T-helper 17 cell (primary cell): ENCODE data around the gene HSPB3. TPM values are rescaled to one million over a fixed set of nuclear protein-coding genes. Genes with fewer than 3 reads are reported as not detected.

ENCODE experiments used
- ATAC-seq: fragments of 150-1000 bp; cut with Tn5 transposase; 2 replicates; pipeline ENCODE4 v1.10.0; 2021; ENCODE audit warnings: mild to moderate bottlenecking, moderate library complexity
- DNase-seq, 3 donors: peaks; one replicate each; pipeline versions ENCODE4 v3.0.0 to v3.0.0-alpha.2; 2020 to 2021
- H3K9me3 ChIP-seq: one replicate; pipeline ENCODE4 v1.7.0; 2013; ENCODE audit warnings: low read length, mild to moderate bottlenecking; ENCODE audit not compliant: control insufficient read depth, poor library complexity, severe bottlenecking
- H3K27ac Mint-ChIP-seq: one replicate; pipeline ENCODE4 v1.8.0; 2022; ENCODE audit warnings: mild to moderate bottlenecking, moderate library complexity, mixed read lengths
- H3K27me3 Mint-ChIP-seq: one replicate; pipeline ENCODE4 v1.8.0; 2022; ENCODE audit warnings: mixed read lengths
- H3K36me3 Mint-ChIP-seq: one replicate; pipeline ENCODE4 v1.8.0; 2022; ENCODE audit warnings: low read depth, mixed read lengths
- H3K4me1 Mint-ChIP-seq: one replicate; pipeline ENCODE4 v1.8.0; 2022; ENCODE audit warnings: mild to moderate bottlenecking, mixed read lengths
- H3K4me3 Mint-ChIP-seq: one replicate; pipeline ENCODE4 v1.8.0; 2022; ENCODE audit warnings: mild to moderate bottlenecking, moderate library complexity, mixed read lengths
- total RNA-seq, 4 donors: library from RNA in 2 of 4; stranded (reverse) in 2 of 4; gene quantifications; one replicate each; pipeline ENCODE4 v1.2.3 and lab custom pipeline; 2022 to 2026

The HSPB3 gene
- total RNA-seq, 2 donors from 2014 or later = not detected

DNA sequence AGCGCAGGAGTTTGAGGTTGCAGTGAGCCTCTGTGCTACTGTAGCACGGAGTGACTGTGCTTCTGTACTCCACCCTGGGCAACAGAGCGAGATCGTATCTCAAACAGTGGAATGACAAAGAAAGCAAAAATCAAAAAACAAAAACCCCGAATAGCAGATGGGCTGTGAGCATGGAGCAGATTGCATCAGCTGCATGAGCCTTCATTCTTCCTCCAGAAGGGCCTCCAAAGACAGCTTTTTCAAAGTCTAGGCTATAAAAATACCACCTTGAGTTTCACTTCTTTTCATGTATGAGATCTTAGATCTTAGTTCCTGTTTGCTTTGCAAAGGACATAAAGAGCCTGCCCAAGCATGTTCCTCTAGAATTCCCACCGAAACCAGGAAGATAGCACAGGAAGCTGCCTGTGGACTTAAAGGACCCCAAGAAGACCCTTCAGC is 15.0 kb upstream of the HSPB3 start:
- Mint-ChIP-seq H3K4me1 (peaks cover 10% of the 10 kb centered on the region), H3K27me3 (peaks cover 38% of the 10 kb centered on the region), H3K36me3 (no peaks in the 10 kb centered on the region), H3K27ac (no peak overlapping the region), H3K4me3 (no peak overlapping the region)
- DNase-seq (no peak), ATAC-seq (peak; percentile 32)
- H3K9me3 ChIP-seq = peaks cover 2% of the 10 kb centered on the region

DNA sequence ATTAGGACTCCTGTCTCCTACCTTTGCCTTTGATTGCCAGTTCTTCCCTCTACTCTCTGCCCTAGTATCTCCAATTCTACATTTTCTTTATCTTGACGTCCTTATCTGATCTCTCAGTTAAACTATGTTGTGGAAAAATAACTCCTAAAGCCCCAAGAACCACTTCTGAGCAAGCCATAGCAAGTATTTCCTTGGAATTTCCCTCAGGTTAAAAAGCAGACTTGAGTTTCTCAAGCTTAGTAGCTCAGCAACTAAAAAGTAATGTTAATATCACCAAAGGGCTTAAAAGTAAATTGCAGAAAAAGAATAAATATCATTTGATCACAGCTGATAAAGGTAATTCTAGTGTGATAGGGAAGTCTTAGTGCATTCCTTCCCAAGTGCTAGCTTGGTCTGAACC is 13.2 kb upstream of the HSPB3 start:
- H3K27ac Mint-ChIP-seq = no peak overlapping the region
- no peak for DNase-seq
- H3K4me1 Mint-ChIP-seq = peaks cover 10% of the 10 kb centered on the region
- peaks cover 38% of the 10 kb centered on the region for H3K27me3 Mint-ChIP-seq
- H3K9me3 ChIP-seq = peaks cover 2% of the 10 kb centered on the region
- ATAC-seq = no peak
- H3K4me3 Mint-ChIP-seq = no peak overlapping the region
- H3K36me3 Mint-ChIP-seq = no peaks in the 10 kb centered on the region

DNA sequence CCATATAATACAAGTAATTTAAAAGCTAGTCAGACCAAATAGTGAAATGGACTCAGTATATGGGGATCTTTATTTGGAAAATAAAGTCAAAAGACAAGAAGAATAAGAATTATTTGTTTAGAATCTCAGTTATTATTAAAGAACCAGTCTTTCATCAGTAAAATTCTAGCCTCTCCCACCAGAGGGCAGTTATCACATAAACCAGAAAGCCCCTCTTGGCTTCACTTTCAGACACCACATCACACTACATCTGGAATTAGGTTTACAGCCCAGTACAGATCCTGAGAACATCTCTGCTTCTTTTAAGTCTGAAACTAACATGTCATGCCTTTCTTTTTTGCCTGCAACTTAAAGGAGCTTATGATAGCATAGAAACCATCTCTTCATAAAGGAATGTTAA is 12.2 kb upstream of the HSPB3 start:
- ATAC-seq = no peak
- H3K27ac Mint-ChIP-seq = no peak overlapping the region
- peaks cover 10% of the 10 kb centered on the region for H3K4me1 Mint-ChIP-seq
- H3K9me3 ChIP-seq = peaks cover 2% of the 10 kb centered on the region
- H3K27me3 Mint-ChIP-seq = peaks cover 35% of the 10 kb centered on the region
- no peak overlapping the region for H3K4me3 Mint-ChIP-seq
- DNase-seq = no peak
- no peaks in the 10 kb centered on the region for H3K36me3 Mint-ChIP-seq

DNA sequence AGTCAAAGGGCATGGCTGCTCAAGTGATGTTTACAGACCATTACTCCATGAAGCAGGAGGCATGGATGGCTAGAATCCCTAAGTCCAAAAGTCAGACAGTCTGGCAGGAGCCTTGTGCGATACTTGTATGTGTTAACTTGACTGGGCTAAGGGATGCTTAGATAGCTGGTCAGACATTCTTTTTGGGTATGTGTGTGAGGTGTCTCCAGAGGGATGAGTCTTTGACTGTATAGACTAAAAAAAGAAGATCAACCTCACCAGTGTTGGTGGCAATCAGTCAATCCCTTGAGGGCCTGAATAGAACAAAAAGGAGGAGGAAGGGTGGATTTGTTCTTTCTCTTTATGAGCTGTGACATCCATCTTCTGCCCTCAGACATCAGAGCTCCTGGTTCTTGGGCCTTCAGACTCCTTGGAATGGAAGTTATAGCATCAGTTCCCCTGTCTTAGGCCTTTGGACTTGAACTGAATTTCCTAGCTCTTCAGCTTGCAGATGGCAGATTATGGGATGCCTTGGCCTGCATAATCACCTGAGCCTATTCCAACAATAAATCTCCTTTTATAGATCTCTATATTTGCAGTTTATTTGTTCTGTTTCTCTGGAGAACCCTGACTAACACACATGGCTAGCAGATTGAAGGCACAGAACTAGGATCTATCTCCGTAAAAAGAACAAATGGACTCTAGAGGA is 9.7 kb upstream of the HSPB3 start:
- DNase-seq = no peak
- Mint-ChIP-seq H3K27ac (no peak overlapping the region), H3K4me1 (peaks cover 3% of the 10 kb centered on the region), H3K36me3 (no peaks in the 10 kb centered on the region), H3K4me3 (no peak overlapping the region), H3K27me3 (peaks cover 20% of the 10 kb centered on the region)
- peaks cover 2% of the 10 kb centered on the region for H3K9me3 ChIP-seq
- no peak for ATAC-seq

DNA sequence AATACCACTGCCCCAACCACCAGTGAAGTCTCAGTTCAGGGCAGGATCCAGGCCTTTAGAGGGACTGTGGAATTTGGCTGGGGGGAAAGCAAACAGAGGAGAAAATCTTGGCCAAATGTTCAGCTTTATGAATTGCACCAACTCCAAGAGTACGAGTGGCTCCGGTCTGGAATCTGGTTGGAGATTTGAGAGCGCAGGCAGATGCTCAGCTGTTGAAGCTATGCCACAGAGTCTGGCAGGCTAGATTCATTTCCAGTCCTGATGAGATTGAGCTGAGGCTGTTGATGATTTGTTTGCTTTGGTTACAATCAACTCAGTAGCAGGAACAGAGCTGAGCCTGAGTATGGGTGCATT is 9.1 kb upstream of the HSPB3 start:
- Mint-ChIP-seq H3K36me3 (no peaks in the 10 kb centered on the region), H3K4me1 (peaks cover 3% of the 10 kb centered on the region), H3K4me3 (no peak overlapping the region), H3K27me3 (peaks cover 18% of the 10 kb centered on the region), H3K27ac (no peak overlapping the region)
- H3K9me3 ChIP-seq = peaks cover 2% of the 10 kb centered on the region
- no peak for ATAC-seq
- no peak for DNase-seq

DNA sequence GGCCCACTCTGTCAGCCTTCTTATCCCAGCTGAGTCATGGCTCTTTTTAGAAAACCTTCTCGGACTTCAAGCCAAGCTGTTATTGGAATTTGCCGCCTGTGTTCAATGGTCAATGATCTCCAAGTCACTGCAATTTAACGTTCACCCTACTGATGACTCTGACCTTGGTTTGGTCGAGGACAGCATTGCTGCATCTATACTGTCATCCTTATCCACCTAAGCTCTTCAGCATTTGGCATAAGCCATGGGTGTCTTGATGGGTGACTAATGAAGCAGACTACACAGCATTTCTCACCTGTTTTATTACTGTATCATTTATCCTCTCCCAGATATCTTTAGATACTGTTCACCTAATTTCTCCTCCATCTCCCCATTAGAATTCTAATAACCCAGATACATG is 5.6 kb upstream of the HSPB3 start:
- ATAC-seq (no peak), DNase-seq (no peak)
- Mint-ChIP-seq H3K27me3 (peaks cover 18% of the 10 kb centered on the region), H3K4me1 (no peaks in the 10 kb centered on the region), H3K4me3 (no peak overlapping the region), H3K27ac (no peak overlapping the region), H3K36me3 (no peaks in the 10 kb centered on the region)
- H3K9me3 ChIP-seq = peaks cover 2% of the 10 kb centered on the region

DNA sequence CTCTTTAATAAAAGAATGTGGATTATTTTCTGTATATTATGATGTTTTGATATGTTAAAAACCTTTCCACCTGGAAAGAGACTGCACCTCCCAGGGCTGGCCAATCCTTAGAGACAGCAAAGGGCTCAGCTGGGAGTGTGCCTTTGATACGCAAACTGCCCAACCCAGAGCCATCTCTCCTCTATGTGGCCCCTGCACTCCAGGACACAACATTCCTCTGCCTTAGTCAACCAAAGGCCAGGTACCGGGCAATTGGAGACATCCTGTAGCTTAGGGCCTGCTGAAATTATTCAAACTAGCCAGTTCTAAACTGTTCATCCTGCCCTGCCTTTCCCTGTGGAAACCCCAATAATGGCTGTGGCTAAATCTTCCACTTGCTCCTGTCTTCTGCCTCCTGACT is 5.0 kb upstream of the HSPB3 start:
- ATAC-seq (no peak), DNase-seq (no peak)
- no peak overlapping the region for H3K4me3 Mint-ChIP-seq
- no peaks in the 10 kb centered on the region for H3K36me3 Mint-ChIP-seq
- peaks cover 19% of the 10 kb centered on the region for H3K27me3 Mint-ChIP-seq
- H3K4me1 Mint-ChIP-seq = no peaks in the 10 kb centered on the region
- no peak overlapping the region for H3K27ac Mint-ChIP-seq
- H3K9me3 ChIP-seq = no peaks in the 10 kb centered on the region

DNA sequence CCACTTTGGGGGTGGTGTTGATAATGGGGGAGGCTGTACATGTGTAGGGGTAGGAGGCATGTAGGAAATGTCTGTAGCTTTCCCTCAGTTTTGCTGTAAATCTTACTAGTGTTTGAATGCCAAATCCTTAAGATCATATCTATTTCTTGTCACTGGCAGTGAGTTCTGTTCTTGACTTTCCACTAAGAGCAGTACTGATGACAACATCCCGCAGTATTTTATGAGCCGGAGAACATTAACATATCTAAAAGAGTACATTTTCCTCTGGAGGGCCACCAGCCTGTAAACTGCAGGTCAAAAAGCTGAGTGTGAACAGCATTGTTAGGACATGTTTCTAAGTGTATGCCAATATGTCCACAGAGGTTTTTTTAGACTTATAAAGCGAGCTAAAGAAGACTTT is 2.5 kb upstream of the HSPB3 start:
- H3K27me3 Mint-ChIP-seq = peaks cover 22% of the 10 kb centered on the region
- no peaks in the 10 kb centered on the region for H3K36me3 Mint-ChIP-seq
- H3K9me3 ChIP-seq = no peaks in the 10 kb centered on the region
- H3K4me3 Mint-ChIP-seq = no peak overlapping the region
- ATAC-seq (no peak), DNase-seq (no peak)
- no peak overlapping the region for H3K27ac Mint-ChIP-seq
- H3K4me1 Mint-ChIP-seq = no peaks in the 10 kb centered on the region

DNA sequence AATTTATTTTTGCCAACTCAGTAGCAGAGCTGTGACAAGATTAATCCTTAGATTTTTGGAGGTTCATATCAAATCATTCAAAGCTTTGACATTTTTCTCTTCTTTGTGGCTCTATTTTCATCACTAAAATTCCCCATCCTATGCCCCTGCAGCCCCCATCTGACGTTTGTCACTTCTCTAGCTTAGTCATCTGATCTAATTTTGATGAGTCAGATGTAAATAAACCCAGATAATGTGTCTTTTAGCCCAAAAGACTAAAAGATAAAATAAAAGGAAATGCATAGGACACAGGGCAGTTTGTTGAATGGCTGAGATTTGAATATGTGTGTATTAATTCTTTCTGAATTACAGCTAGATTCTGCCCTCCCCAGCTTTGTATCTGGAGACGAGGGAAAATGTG is 897 bp upstream of the HSPB3 start:
- no peaks in the 10 kb centered on the region for H3K9me3 ChIP-seq
- Mint-ChIP-seq H3K27ac (no peak overlapping the region), H3K4me1 (no peaks in the 10 kb centered on the region), H3K4me3 (no peak overlapping the region), H3K27me3 (peaks cover 35% of the 10 kb centered on the region), H3K36me3 (no peaks in the 10 kb centered on the region)
- DNase-seq (no peak), ATAC-seq (no peak)

DNA sequence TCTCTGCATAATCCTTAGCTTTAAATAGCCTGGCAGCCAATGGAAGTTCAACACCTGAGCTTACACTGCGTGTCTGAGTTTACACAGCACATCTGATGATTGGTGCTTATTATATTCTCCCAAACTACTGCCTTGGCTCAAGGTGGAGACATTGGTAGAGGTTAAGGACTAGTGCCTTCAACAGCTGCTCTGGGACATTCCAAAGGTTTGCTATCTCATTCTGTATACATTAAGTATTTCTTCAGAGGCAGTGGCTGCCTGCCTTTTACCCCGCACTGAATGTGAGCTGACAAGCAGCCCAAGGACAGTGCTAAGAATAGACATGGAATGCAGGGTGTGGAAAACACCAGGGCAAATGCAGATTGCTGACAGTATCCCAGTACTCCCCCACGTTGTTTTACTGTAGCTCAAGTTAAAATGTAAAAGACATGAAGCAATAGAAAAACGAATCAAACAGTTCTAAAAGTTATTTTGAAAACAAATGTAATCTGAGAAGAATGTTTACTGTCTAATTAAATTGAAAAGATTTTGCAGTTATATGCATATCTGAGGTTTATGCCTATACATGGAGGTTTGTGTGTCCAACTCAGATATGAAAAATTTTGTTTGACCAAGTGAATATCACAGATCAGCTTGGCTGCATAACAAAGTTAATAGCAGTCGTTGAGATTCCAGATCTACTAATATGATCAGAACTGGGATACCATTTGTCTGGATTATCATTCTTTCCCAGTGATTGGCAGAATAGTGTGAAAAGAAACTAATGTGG is 1.8 kb downstream of the HSPB3 start:
- H3K27me3 Mint-ChIP-seq = peaks cover 45% of the 10 kb centered on the region
- H3K9me3 ChIP-seq = no peaks in the 10 kb centered on the region
- no peaks in the 10 kb centered on the region for H3K4me1 Mint-ChIP-seq
- no peak for DNase-seq
- no peaks in the 10 kb centered on the region for H3K36me3 Mint-ChIP-seq
- H3K27ac Mint-ChIP-seq = no peak overlapping the region
- H3K4me3 Mint-ChIP-seq = no peak overlapping the region
- no peak for ATAC-seq

DNA sequence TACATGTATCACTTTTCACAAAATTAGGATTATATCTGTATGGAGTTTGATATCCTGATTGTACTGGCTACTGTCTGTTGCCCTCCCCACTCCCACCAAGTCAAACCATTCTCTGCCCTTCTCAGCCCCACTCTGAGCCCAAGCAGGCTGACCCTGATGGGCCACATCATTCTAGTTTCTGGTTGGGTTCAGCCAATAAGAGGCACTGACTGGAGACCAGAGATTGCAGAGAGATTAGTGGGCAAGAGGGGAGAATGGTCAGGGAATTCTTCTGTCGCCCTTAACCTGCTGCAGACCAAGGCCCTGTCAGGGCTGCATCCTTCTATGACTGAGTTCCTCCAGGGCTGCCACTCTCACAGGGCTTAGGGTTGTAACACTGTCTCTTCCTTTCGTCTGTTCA is 2.7 kb downstream of the HSPB3 start:
- Mint-ChIP-seq H3K4me3 (no peak overlapping the region), H3K36me3 (no peaks in the 10 kb centered on the region), H3K27me3 (peaks cover 38% of the 10 kb centered on the region), H3K27ac (no peak overlapping the region), H3K4me1 (no peaks in the 10 kb centered on the region)
- DNase-seq = no peak
- ATAC-seq = no peak
- no peaks in the 10 kb centered on the region for H3K9me3 ChIP-seq

DNA sequence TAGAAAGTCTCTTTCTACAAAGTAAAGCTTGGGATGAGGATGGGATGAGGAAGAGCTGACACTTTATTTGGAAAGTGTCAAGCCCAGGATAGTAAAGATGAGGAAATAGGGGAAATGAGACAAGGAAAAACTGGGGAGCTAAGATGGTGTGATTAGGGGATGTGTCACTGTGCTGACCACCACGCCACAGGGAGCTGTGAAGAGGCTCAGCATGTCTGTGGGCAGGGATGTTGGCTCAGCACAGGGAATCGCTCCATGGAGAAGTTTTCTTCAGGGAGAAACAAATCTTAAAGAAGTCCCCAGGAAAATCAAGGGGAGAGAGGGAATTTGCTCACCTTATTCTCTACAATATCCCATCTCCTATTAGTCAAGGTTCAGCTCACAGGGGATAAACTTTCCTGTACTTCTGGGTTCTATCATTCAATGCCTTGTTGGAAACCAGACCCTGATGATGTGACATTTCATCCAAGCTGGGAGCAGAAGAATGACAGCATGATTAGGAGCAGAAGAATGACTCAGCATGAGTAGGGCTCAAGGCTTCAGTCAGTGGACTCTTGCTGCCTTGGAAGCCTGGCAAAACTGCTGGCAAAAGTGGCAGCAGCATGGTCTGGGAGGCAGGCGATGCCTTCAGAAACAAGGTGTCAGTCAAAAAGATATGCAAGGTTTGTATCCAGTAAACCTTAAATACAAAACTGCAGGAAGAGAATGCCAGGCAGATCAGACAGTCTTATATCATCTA is 4.9 kb downstream of the HSPB3 start:
- ATAC-seq (no peak), DNase-seq (no peak)
- Mint-ChIP-seq H3K27ac (no peak overlapping the region), H3K27me3 (peaks cover 28% of the 10 kb centered on the region), H3K36me3 (no peaks in the 10 kb centered on the region), H3K4me1 (no peaks in the 10 kb centered on the region), H3K4me3 (no peak overlapping the region)
- no peaks in the 10 kb centered on the region for H3K9me3 ChIP-seq

DNA sequence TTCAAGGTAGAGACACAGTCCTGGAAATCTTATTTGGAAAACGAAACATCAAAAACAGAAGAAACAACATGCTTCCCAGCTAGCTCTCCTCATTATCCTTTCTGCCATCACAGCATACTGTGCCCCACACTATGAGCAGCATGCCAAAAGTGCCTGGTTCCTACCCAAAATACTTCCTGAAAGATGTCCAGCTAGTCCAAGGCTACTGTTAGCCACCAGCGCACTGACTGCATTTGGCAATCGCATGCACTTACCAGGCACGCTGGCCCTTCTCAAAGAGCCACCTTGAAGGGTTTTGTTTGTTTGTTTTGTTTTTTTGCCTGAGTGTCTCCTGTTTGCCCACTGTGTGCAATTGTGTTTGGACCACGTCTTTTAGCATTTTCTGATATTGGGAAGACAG is 6.8 kb downstream of the HSPB3 start:
- ATAC-seq = no peak
- Mint-ChIP-seq H3K36me3 (peaks cover 4% of the 10 kb centered on the region), H3K4me1 (no peaks in the 10 kb centered on the region), H3K4me3 (no peak overlapping the region), H3K27ac (no peak overlapping the region), H3K27me3 (peaks cover 22% of the 10 kb centered on the region)
- H3K9me3 ChIP-seq = no peaks in the 10 kb centered on the region
- no peak for DNase-seq
